ENCODE results near the gene NIPAL3.

Gene NIPAL3

DNA sequence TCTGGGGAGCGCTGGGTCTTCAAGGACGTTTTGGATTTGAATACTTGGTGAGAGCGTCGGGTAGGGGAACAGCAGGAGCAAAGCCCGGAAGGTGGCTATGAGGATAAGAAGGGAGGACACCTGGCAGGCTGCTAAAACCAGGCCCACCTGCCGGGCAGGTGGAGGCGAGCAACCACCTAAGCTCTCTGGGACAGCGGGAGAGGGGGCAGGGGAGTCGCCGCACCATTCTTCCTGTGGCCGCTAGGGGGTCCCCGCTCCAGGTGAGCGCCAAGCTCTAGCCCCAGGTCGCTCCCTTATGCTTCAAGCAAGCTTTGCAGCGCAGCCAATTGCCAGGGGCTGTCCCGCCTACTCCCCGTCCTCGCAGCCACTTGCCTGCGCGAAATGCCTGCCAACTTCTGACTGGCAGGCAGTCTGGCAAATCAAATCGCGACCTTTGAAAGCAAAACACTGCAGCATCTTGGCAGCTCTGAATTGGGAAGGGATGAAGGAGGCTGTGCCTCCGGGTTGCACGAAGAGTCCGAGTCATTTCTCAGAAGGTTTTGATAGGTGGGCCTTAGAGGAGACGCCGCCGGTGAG lies at the start of gene NIPAL3:
NIPAL3 (plus strand) TSS at position 469 of the 576 bp plus-strand sequence. CDS start 3,746 bp downstream, outside the sequence.
- DNase-seq (ENCODE audit: low read depth) = peak; percentile 98

- no peak for DNase-seq (ENCODE audit: low read depth)
These were observed 48.9 kb upstream of the NIPAL3 start for GRCh38 chr1:24366707-24367106.

DNA sequence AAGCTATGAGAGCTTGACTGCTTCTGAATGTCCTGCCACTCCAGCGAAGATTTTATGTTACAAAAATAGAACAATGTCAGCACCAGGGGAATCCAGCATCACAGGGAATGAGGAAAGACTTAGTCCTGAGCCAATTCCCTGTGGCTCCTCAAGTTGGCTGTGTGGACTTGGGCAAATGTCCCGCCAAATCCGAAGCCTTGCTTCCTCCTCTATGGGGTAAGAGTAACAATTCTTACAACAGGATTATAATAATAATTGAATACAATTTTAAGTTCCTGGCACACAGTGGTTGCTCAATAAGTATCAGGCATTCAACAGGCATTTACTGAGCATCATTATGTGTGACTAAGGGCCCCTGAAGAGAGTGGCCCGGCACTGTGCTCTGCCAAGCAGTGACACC lies 46.4 kb upstream of the NIPAL3 start:
- DNase-seq (ENCODE audit: low read depth) = peak; percentile 89

GRCh38 chr1:24369801-24370200 lies 45.8 kb upstream of the NIPAL3 start:
- DNase-seq (ENCODE audit: low read depth) = no peak

GRCh38 chr1:24373044-24373443 lies 42.6 kb upstream of the NIPAL3 start:
- no peak for DNase-seq (ENCODE audit: low read depth)

DNA sequence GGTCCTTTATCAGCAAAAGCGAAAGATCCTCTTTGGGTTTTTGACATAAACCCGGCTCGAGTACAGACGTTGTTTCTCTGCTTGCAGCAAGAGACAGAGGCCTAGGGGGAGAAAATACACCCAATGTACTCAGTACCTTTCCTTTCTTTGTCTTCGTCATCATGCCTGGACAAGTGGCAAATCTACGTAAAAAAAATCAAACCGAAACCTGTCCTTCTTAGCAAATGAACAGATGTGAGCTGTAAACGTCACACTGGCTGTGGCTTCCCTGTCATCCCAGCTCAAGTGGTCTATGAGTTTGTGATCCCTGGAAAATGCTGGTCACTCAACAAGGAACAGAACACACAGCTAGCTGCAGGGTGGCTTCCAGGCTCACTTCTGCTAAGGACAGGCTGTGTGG lies 41.9 kb upstream of the NIPAL3 start:
- DNase-seq (ENCODE audit: low read depth) = no peak

DNA sequence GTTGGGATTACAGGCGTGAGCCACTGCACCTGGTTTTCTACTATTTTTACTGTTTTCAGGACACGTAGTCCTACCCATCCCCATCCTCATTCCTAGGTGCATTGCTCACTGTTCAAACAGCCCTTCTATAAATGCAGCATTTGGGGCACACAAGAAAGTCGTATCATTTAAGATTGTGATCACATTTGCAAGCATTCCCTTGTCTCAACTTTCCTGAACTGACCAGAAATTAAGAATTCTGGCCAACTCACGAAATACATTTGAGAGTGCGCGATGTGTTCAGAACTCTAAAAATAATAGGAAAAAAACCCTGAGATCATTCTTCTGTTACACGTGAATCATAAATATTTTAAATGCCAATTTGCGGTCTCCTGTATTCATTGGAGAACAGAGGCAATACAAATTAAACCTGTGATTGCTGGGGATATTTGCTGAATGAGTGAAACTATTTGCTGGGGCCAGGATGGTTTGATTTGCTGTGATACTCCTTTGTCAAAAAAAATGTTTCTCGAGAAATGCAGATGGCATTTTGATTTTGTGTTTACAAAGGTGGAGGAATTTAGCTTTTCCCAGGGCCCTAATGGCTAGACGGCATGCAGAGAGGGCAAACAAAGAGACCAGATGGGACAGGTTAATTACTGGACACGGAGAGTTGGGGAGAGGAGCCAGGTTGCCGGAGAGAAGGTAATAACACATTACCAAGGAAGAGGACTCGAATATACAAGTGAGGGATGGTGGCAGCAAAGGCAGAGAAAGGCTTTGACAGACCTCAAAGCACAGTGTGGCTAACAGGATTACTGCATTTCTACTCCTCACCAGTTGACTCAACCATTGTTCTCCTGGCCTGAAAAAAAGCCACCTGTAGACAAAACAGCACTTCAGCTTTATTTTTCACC lies 40.5 kb upstream of the NIPAL3 start:
- no peak for DNase-seq (ENCODE audit: low read depth)

GRCh38 chr1:24379733-24380315 lies 35.8 kb upstream of the NIPAL3 start:
- no peak for DNase-seq (ENCODE audit: low read depth)

DNA sequence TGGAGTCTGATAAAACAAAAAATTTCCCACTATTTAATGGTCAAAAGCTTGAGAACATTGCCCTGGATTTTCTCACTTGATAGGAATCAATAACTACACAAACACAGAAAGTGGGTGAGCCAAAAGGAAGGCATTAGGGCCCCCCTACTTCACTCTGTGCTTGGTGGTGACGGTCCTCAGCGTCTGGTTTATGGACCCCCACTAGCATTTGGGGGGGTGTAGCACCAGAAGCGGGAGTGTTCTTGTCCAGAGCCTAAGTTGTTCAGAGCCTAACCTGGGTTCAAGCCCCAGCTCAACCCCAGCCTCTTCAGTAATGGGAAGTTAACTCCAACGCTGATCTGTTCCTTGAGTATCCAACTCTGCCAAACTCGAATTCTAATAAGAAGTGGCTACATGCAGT lies 35.1 kb upstream of the NIPAL3 start:
- no peak for DNase-seq (ENCODE audit: low read depth)

DNA sequence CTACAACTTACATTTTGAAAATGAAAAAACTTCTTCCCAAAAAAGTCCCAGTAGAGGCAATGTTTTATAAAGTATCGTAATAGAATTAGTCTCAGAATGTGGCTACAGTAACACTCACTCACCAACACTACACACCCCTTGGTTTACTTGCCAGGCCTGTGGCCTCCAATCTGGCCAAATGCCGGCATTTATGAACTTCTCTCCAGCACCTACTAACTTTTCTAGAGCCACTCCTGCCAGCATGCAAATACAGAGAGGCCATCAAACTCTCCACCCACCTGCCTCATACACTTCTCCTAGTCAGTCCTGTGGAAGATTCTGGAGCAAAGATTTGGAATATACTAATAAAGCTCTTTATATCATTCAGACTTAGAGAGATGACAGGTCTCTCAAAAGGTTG lies 34.3 kb upstream of the NIPAL3 start:
- no peak for DNase-seq (ENCODE audit: low read depth)

DNA sequence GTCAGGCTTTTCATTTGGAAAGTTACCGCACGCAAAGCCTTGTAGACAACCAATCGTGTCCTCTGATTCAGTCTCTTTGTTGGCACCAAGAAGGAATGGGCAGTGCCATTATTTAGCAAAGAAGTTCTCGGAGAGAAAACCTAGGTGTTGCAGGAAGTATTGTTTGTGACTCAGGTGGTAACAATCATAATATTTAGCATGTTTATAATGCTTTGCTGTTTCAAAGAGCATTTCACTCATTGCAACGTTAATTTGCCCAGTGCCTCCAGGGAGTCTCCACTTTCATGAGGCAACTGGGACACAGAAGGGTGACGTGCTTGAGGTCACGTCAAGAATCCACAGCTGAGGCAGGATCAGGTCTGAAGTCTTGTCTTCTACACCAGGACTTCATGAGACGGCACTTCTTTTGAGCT lies 33.4 kb upstream of the NIPAL3 start:
- no peak for DNase-seq (ENCODE audit: low read depth)

GRCh38 chr1:24383381-24383940 lies 32.1 kb upstream of the NIPAL3 start:
- DNase-seq (ENCODE audit: low read depth) = no peak

GRCh38 chr1:24384251-24385090 lies 31.1 kb upstream of the NIPAL3 start:
- DNase-seq (ENCODE audit: low read depth) = peak; percentile 65

DNA sequence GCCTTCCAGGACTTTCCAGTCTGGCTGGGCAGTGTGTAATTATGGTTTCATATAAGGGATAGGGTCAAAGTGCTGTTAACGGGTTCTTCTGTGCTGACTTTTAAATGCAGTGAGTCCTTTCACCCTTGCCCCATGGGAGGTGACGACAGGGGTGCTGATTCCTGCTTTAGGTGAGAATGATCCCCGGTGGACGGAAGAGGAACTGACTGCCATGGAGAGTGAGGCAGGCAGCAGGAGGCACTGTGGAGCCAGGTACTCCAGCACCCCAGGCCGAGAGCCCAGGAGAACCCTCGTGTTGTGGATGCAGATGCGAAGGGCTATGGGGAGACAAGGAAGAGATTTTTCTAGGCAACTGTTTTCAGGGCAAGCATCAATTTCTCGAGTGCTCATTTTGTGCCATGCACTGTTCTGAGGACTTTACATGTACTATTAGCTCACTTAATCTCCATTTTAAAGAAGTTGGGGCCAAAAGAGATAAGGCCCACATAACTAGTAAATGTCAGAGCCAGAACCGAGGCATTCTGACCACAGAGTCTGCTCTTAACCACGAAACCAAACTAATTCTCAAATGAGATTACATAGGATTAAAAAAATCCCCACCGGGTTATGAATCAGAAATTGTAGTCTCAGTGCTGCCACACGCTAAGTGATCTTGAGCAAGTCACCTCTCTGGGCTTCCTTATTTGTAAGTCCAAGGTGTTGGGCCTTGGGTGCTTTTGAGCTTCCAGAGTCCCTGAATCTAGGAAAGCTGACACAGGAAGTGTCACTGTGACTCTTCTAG lies 30.3 kb upstream of the NIPAL3 start:
- DNase-seq (ENCODE audit: low read depth) = no peak

DNA sequence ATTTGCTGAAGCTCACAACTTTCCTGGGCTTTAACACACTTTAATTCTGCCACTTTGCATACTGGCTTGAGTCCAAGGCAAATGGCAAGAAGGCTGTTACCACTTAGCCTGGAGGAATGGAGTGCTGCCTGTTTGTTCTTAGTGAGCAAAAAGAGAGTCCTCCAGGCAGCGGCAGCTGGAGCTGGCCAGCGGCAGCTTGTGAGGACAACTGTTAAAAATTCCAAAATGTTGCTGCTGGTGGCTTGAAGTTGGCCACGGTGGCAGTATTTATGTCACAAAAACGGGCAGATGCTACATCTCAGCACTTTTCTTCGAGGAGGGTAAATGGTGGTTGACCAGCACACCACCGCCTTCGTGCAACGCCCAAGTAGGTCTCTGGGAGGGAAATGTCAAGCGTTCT lies 29.4 kb upstream of the NIPAL3 start:
- DNase-seq (ENCODE audit: low read depth) = no peak

GRCh38 chr1:24386931-24387330 lies 28.7 kb upstream of the NIPAL3 start:
- DNase-seq (ENCODE audit: low read depth) = no peak

DNA sequence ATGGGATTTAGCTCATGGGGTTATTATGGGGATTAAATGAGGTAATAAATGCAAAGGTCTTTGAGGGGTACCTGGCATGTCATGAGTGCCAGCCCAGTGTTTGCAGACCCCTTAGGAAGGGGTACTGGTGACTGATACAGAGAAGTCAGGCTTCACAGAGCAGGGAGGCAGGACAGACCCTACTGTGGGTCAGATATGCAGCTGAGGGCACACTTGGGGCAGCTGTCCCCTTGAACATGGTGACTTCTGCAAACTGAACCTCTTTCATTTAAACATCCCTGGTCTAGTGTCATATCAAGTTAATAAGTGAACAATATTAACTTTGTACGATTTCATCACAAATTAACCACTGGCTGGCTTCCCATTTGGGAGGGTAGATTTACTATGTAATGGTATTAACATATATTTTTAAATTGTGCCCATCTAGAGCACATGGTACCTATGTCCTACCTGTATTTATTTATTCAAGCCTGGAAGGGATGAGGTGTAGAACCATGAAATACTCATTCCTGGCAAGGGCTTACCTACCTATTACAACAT lies 27.9 kb upstream of the NIPAL3 start:
- DNase-seq (ENCODE audit: low read depth) = no peak

GRCh38 chr1:24388331-24388885 lies 27.2 kb upstream of the NIPAL3 start:
- DNase-seq (ENCODE audit: low read depth) = no peak

DNA sequence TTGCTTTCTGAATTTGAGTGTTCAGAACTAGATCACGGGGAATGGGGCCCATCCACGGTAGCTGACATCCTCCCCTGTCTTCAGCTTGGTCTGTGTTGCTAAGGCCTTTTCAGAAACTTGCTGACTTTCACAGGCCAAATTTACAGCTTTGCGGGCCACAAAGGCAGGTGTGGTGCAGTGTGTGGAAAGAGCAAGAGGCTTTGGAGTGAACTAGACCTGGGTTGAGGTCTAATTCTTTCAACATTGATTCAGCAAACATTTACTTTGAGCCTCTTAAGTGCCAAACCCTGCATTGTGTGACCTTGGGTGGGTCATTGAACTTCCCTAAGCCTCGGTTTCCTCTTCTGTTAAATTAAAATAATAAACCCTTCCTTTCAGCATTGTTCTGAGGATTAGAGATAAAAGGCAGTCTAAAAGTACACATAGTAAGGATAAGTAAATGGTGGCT lies 26.3 kb upstream of the NIPAL3 start:
- DNase-seq (ENCODE audit: low read depth) = no peak

Data from stromal cell of bone marrow (primary cell).